GM06990 (cell line): ENCODE data around the gene HECW1.

Experiments
- DNase-seq: peaks from one replicate; pipeline ENCODE4 v3.0.0-alpha.2; 2011; ENCODE audit not compliant: insufficient read length; ENCODE audit errors: extremely low read depth
- H3K27me3 ChIP-seq: replicated peaks from 2 replicates; pipeline ENCODE4 v1.6.0; 2011; ENCODE audit warnings: low read length; ENCODE audit not compliant: control insufficient read depth, insufficient read depth
- H3K36me3 ChIP-seq: 2 replicates; pipeline ENCODE4 v1.5.1; 2011; ENCODE audit warnings: low read length; ENCODE audit not compliant: control insufficient read depth, insufficient read depth
- H3K4me3 ChIP-seq: replicated peaks from 2 replicates; pipeline ENCODE4 v1.5.1; 2011; ENCODE audit warnings: low read depth, mild to moderate bottlenecking, control low read depth, low read length
- CTCF ChIP-seq: IDR thresholded peaks from 2 replicates; pipeline ENCODE4 v1.5.1; 2011; ENCODE audit warnings: low read length, control low read depth, mild to moderate bottlenecking, inconsistent platforms; ENCODE audit not compliant: insufficient read depth, poor library complexity, severe bottlenecking

HECW1 gene

GRCh38 chr7:43328336-43328735 lies 215.9 kb downstream of the HECW1 start:
- no peak overlapping the region for H3K4me3 ChIP-seq
- H3K36me3 ChIP-seq = no peaks in the 10 kb centered on the region
- TF ChIP-seq CTCF = no peak
- no peak for DNase-seq
- H3K27me3 ChIP-seq = no peaks in the 10 kb centered on the region

- no peak overlapping the region for H3K4me3 ChIP-seq
- H3K36me3 ChIP-seq = no peaks in the 10 kb centered on the region
- TF ChIP-seq CTCF = no peak
- no peaks in the 10 kb centered on the region for H3K27me3 ChIP-seq
- no peak for DNase-seq
Observed at GRCh38 chr7:43328785-43329380, 216.4 kb downstream of the HECW1 start.

- Histone ChIP-seq H3K36me3 (no peaks in the 10 kb centered on the region), H3K4me3 (no peak overlapping the region), H3K27me3 (no peaks in the 10 kb centered on the region)
- no peak for TF ChIP-seq CTCF
- no peak for DNase-seq
Observed at GRCh38 chr7:43332193-43332796, 219.8 kb downstream of the HECW1 start.

GRCh38 chr7:43337191-43337590 lies 224.7 kb downstream of the HECW1 start:
- no peak for TF ChIP-seq CTCF
- Histone ChIP-seq H3K4me3 (no peak overlapping the region), H3K27me3 (no peaks in the 10 kb centered on the region), H3K36me3 (no peaks in the 10 kb centered on the region)
- DNase-seq = no peak

- DNase-seq = no peak
- Histone ChIP-seq H3K36me3 (no peaks in the 10 kb centered on the region), H3K4me3 (no peak overlapping the region), H3K27me3 (no peaks in the 10 kb centered on the region)
- TF ChIP-seq CTCF = no peak
Observed at GRCh38 chr7:43337811-43338210, 225.4 kb downstream of the HECW1 start.
